Esophagus squamous epithelium (tissue), 4 donors: ENCODE results near the gene ITPKB.

Experiments used
- CTCF ChIP-seq, 6 experiments: fragments of 450-650 bp in 4 of 6; fragments of 200-600 bp in 2 of 6; sonication (generic) in 2 of 6; IDR thresholded peaks; one replicate each; pipeline ENCODE4 v1.5.1; 2016 to 2019; ENCODE audit warnings: antibody characterized with exemption in 6 of 6, mild to moderate bottlenecking in 4 of 6, moderate library complexity in 4 of 6
- POLR2A ChIP-seq, 4 donors: fragments of 450-650 bp; IDR thresholded peaks; one replicate each; pipeline ENCODE4 v1.6.1; 2017; ENCODE audit warnings: antibody characterized with exemption in 4 of 4, mild to moderate bottlenecking in 4 of 4, moderate library complexity in 3 of 4

DNA sequence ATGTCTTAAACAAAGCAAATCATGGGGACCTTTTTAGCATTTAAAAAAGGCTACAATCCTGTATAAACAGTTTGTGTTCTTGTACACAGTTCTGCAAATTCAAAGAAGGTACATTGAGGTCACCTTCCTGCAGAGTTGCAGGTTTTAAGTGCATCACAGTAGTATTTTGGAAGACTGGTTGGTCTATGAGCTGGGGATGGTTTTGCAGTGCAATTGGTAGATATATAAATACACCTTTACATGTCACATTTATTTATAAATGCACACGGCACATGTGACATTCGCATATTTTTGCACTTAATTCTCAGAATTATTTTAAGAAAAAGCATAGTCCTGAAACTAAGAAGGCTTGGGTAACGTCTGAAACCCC lies 599 bp upstream of the ITPKB start:
- TF ChIP-seq CTCF (IDR thresholded peaks at IDR 0.05), result no peak
- no peak for TF ChIP-seq POLR2A (IDR thresholded peaks at IDR 0.05)
